ENCODE data around the gene SH2D3A. TPM values are rescaled to one million over a fixed set of nuclear protein-coding genes. Genes with fewer than 3 reads are reported as not detected.

The SH2D3A gene
- total and polyA plus RNA-seq, 2 experiments from 2014 or later: 20.7 to 38.4 TPM

DNA sequence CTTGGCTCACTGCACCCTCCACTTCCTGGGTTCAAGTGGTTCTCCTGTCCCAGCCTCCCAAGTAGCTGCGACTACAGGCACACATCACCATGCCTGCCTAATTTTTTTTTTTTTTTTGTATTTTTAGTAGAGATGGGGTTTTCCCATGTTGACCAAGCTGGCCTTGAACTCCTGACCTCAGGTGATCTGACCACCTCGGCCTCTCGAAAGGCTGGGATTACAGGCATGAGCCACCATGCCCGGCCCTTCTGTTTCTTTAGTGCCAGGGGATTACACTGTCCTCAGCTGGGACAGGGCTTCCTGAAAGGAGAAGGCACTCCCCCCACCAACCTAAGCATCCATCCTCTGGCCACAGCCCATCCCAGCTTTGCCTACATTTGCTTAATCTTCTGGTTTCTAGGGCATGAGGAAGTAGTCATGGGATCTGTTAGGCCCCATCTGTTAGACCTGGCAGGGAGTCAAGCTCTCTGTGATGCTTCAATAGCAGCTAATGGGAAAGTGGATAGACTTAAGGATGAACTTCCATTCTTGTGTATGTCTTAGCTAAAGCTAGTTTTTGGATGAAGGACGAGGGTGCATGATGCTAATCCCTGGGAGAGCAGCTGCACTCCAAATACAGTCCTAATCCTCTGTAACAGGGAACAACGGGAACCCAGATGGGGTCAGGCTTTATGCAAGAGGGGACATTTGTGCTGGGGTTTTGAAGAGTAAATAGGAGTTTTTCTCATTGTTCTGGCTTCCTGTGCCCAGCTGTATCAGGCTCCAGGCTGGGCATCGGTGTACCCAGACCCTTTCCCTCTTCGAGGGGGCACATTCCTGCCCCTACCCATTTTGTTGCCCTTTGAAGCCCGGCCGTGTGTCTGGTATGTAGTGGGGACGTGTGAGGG is 7.8 kb upstream of the SH2D3A start:
- Histone ChIP-seq H3K27me3 (ENCODE audit: insufficient read depth) (no peaks in the 10 kb centered on the region), H3K36me3 (ENCODE audit: insufficient read depth) (no peaks in the 10 kb centered on the region), H3K4me3 (no peak overlapping the region), H3K4me2 (no peak overlapping the region), H3K9me2 (ENCODE audit: insufficient read depth) (no peaks in the 10 kb centered on the region), H2AFZ (no peak overlapping the region), H3F3A (replicated peaks; ENCODE audit: low read depth) (no peaks in the 10 kb centered on the region), H3K79me2 (replicated peaks; ENCODE audit: insufficient read depth) (no peaks in the 10 kb centered on the region), H3K4me1 (ENCODE audit: insufficient read depth) (peaks cover 10% of the 10 kb centered on the region; the same call in 1 of the 2 replicates), H3K27ac (ENCODE audit: low read depth) (no peak overlapping the region), H4K20me1 (replicated peaks; ENCODE audit: insufficient read depth) (no peaks in the 10 kb centered on the region)
- Mint-ChIP-seq H3K36me3 (ENCODE audit: low read depth) (peaks cover 36% of the 10 kb centered on the region), H3K27ac (no peak overlapping the region), H3K9me3 (peaks cover 72% of the 10 kb centered on the region), H3K4me1 (no peaks in the 10 kb centered on the region), H3K4me3 (no peak overlapping the region), H3K27me3 (ENCODE audit: insufficient read depth, low read depth, poor library complexity) (peaks cover 12% of the 10 kb centered on the region)
- TF ChIP-seq CREB1 (CRISPR knock-in tag; IDR thresholded peaks at IDR 0.05; ENCODE audit: low read depth) (no peak), ZNF331 (CRISPR knock-in tag; IDR thresholded peaks at IDR 0.05; ENCODE audit: low read depth) (no peak), CTCF (conservative IDR thresholded peaks at IDR 0.05; ENCODE audit: low read depth in 2 of 2) (no peak)
- DNase-seq (ENCODE audit: low spot score) (no peak), ATAC-seq (no peak)

DNA sequence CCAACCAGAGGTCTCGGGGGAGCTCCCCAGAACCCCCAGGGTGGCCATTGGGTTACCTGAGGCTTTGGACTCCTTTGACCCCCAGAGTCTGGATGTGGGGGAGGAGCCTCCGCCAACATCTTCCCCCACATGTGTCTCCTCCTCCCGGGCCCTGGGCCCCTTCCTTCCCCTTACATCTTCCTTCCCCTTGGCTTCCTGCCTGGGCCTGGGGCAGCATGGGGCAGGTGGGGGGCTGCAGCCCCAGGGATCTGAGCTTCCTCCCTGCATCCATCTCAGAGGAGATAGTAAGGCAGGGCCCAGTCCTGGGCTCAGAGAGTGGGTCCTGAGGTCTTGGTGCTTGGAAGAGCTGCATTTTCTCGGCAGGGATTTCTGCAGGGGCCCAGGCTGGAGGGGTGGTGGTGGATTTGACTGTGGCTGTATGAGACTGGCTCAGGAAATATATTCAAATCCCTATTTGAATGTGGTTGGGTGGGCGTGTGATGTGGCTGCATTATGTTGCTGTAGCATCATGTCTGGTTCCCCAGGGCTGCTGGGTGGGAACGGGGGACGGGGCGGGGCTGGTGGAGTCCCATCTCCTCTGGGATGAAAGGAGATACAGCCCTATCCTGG is 6.2 kb upstream of the SH2D3A start:
- Histone ChIP-seq H3K36me3 (ENCODE audit: insufficient read depth) (no peaks in the 10 kb centered on the region), H3K27me3 (ENCODE audit: insufficient read depth) (no peaks in the 10 kb centered on the region), H3K4me2 (peak overlapping the region; percentile 51; the same call in 1 of the 2 replicates), H3K4me3 (no peak overlapping the region), H4K20me1 (replicated peaks; ENCODE audit: insufficient read depth) (no peaks in the 10 kb centered on the region), H3K9me2 (ENCODE audit: insufficient read depth) (no peaks in the 10 kb centered on the region), H3K79me2 (replicated peaks; ENCODE audit: insufficient read depth) (no peaks in the 10 kb centered on the region), H2AFZ (peak overlapping the region; percentile 94), H3F3A (replicated peaks; ENCODE audit: low read depth) (no peaks in the 10 kb centered on the region), H3K4me1 (ENCODE audit: insufficient read depth) (peaks cover 10% of the 10 kb centered on the region; the same call in 1 of the 2 replicates), H3K27ac (ENCODE audit: low read depth) (no peak overlapping the region)
- ATAC-seq: no peak; the same call in 2 of the 3 replicates
- no peak overlapping the region for H3K4me3 Mint-ChIP-seq
- no peak overlapping the region for H3K27ac Mint-ChIP-seq
- H3K4me1 Mint-ChIP-seq: 0 out of 3 replicates have a peak, but pooled peaks cover 2% of the 10 kb centered on the region
- H3K36me3 Mint-ChIP-seq (ENCODE audit: low read depth): peaks cover 35% of the 10 kb centered on the region
- peaks cover 15% of the 10 kb centered on the region for H3K27me3 Mint-ChIP-seq (ENCODE audit: insufficient read depth, low read depth, poor library complexity)
- peak; percentile 46 for DNase-seq (ENCODE audit: low spot score)
- peaks cover 66% of the 10 kb centered on the region for H3K9me3 Mint-ChIP-seq
- TF ChIP-seq JUNB (IDR thresholded peaks at IDR 0.05; ENCODE audit: unreplicated experiment): no peak
- no peak for TF ChIP-seq REST (IDR thresholded peaks at IDR 0.05; ENCODE audit: unreplicated experiment)
- no peak for TF ChIP-seq EZH2phosphoT487 (IDR thresholded peaks at IDR 0.05; ENCODE audit: unreplicated experiment)
- TF ChIP-seq EZH2 (IDR thresholded peaks at IDR 0.05; ENCODE audit: low read depth, unreplicated experiment): no peak
- TF ChIP-seq, protein P1, sequence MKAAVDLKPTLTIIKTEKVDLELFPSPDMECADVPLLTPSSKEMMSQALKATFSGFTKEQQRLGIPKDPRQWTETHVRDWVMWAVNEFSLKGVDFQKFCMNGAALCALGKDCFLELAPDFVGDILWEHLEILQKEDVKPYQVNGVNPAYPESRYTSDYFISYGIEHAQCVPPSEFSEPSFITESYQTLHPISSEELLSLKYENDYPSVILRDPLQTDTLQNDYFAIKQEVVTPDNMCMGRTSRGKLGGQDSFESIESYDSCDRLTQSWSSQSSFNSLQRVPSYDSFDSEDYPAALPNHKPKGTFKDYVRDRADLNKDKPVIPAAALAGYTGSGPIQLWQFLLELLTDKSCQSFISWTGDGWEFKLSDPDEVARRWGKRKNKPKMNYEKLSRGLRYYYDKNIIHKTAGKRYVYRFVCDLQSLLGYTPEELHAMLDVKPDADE (IDR thresholded peaks at IDR 0.05): no peak
- TF ChIP-seq ZNF114 (CRISPR knock-in tag; IDR thresholded peaks at IDR 0.05): no peak
- TF ChIP-seq NANOG (IDR thresholded peaks at IDR 0.05; ENCODE audit: borderline replicate concordance): no peak
- TF ChIP-seq CTCF (conservative IDR thresholded peaks at IDR 0.05; ENCODE audit: low read depth in 2 of 2): no peak
- no peak for TF ChIP-seq ZNF331 (CRISPR knock-in tag; IDR thresholded peaks at IDR 0.05; ENCODE audit: low read depth)

All from GM23338 (cell line).